Thyroid gland (tissue), 4 donors: ENCODE results near the gene CX3CL1.

Experiments
- POLR2A ChIP-seq, 2 donors: fragments of 450-650 bp; IDR thresholded peaks; one replicate each; pipeline ENCODE4 v1.6.1; 2017; ENCODE audit warnings: antibody characterized with exemption in 2 of 2, mild to moderate bottlenecking in 2 of 2, moderate library complexity in 1 of 2
- TF ChIP-seq, protein P1 (sequence below), 6 experiments: fragments of 200-600 bp in 3 of 6; fragments of 450-650 bp in 3 of 6; sonication (generic) in 3 of 6; IDR thresholded peaks; one replicate each; pipeline ENCODE4 v1.5.1; 2016 to 2019; ENCODE audit warnings: antibody characterized with exemption in 6 of 6, mild to moderate bottlenecking in 2 of 6, inconsistent platforms in 1 of 6, moderate library complexity in 1 of 6

DNA sequence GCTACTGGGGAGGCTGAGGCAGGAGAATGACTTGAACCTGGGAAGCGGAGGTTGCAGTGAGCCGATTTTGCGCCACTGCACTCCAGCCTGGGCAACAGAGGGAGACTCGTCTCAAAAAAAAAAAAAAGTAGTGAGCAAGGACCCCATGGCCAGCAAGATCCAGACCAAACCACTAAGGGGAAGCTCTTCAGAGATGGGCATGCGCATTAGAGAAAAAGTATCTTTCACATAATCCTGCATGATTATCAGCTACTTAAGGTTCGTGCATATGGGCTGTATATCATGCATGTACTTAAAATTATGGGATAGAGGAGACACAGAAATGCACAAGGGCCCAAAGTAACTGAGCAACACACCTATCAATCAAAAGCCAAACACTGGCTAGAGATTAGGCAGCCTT, 24.4 kb upstream of the CX3CL1 start:
- TF ChIP-seq, protein P1, sequence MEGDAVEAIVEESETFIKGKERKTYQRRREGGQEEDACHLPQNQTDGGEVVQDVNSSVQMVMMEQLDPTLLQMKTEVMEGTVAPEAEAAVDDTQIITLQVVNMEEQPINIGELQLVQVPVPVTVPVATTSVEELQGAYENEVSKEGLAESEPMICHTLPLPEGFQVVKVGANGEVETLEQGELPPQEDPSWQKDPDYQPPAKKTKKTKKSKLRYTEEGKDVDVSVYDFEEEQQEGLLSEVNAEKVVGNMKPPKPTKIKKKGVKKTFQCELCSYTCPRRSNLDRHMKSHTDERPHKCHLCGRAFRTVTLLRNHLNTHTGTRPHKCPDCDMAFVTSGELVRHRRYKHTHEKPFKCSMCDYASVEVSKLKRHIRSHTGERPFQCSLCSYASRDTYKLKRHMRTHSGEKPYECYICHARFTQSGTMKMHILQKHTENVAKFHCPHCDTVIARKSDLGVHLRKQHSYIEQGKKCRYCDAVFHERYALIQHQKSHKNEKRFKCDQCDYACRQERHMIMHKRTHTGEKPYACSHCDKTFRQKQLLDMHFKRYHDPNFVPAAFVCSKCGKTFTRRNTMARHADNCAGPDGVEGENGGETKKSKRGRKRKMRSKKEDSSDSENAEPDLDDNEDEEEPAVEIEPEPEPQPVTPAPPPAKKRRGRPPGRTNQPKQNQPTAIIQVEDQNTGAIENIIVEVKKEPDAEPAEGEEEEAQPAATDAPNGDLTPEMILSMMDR (IDR thresholded peaks at IDR 0.05) = no peak
- no peak for TF ChIP-seq POLR2A (IDR thresholded peaks at IDR 0.05)
